ENCODE measurements around the gene IDS.

Gene IDS

DNA sequence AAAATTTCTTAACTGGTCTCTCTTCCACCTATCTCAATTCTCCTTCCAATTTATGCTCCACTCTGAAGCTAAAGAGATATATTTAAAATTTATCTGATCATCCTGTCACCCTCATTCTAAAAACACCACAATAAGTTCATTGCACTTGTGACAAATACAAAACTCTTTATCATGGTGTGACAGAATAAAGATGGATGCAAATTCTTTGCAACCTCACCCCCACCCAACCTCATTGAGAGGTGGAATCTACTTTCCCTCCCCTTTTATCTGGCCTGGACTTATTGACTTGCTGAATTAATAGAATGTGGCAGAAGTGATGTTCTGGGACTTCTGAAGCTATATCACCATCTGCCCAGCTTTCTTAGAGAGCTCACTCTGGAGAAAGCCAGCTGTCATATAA lies 46.5 kb downstream of the IDS start:
- DNase-seq (ENCODE audit: low spot score) = no peak

- no peak for DNase-seq (ENCODE audit: low spot score)
Measured at GRCh38 chrX:149456476-149457245, 48.4 kb downstream of the IDS start.

GRCh38 chrX:149455934-149456333 lies 49.2 kb downstream of the IDS start:
- no peak for DNase-seq (ENCODE audit: low spot score)

DNA sequence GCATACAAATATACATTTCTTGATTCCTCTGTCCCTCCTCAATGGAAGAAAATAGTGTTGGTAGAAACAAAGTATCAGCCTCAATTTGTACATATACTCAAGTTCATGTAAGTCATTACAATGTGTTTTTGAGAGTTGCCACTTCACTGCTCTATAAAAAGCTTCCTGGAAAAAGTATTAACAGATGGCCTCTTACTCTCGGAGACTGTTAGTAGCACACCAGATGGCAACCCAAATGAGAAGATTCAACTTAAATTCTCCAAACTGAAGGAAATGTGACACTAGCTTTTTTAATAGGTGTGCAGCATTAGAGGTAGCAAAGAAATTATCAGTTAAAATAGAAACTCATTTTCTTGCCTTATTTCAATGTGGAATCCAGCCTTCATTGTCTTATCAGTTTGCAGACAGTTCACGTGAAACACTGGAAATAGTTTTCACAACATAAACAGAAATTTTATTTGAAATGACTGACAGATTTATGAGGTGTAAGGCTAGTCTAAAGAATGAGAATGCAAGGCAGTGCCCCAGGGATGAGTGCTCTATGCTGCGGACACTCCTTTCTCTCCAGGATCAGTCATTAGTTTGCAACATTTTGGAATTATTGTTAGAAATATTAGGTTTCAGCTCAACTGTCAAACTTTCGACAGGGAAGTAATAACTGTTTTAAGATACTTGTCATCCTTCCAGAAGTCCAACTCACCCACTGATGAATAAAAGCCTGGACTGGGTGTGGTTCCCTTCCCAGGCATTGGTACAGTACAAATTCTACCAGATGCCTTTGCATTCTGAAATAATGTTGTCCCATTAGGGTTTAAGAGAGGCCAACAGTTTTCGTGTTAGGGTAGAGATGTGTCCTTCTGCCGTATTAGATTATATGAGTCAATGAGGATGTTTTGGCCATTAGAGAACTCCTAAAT lies 50.9 kb downstream of the IDS start:
- DNase-seq (ENCODE audit: low spot score) = no peak

DNA sequence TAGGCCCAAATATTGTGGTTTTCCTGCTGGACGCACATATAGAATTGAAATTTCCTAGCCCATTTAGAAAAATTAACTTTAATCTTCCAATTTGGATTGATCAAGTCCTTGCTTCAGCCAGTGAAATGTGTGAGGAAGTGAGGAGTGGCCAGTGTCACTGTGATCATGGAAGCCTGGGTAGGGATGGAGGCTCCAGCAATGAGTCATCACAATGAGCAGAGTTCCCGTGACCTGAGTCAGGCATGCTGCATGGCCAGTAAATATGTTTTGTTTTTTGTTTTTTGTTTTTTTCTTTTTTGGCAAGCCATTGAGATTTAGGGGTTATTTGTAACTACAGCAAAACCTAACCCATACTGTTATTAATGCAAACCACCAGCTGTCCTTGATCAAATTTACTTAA lies 52.1 kb downstream of the IDS start:
- peak; percentile 54 for DNase-seq (ENCODE audit: low spot score)

DNA sequence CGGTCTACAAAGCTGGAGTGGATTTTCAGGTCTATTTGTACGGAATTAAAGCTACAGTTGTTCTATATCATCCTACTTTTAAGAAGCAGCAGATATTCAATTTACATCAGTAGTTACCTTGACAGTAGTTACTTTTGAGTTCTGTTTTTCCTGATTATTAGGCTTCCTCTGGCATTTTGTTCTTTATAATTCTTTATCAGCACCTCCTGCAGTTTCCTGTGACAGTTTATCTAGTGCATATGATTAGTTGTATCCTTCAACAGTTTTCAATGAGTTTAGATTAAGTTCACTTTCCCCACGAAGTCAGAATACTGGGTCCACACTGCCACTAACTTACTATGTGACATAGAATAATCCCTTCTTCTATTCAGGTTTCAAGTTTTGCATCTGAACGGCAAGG lies 71.7 kb downstream of the IDS start:
- DNase-seq (ENCODE audit: low spot score) = no peak

- no peak for DNase-seq (ENCODE audit: low spot score)
Measured at GRCh38 chrX:149433051-149433450, 72.1 kb downstream of the IDS start.
